ENCODE data around the gene EPGN. TPM values are rescaled to one million over a fixed set of nuclear protein-coding genes. Genes with fewer than 3 reads are reported as not detected.
"Not testable (repeated sequence)": the region's sequence is repeated elsewhere in the genome, so short reads cannot be mapped to it uniquely, and the experiment has no call there.

EPGN gene
- total and polyA plus RNA-seq, 2 donors (not counting 3 experiments of a cell fraction or from before 2014, with no cell fraction given): 1.2 TPM; not detected in 1

GRCh38 chr4:74339501-74339900, 31.2 kb downstream of the EPGN start:
- Histone ChIP-seq H3K4me2 (ENCODE audit: insufficient read depth, low read length) (no peak overlapping the region), H3K27me3 (ENCODE audit: control insufficient read depth in 2 of 2, insufficient read depth in 2 of 2, low read length in 2 of 2) (no peaks in the 10 kb centered on the region), H3K9ac (replicated peaks; ENCODE audit: extremely low read depth, insufficient read depth, low read length) (no peak overlapping the region), H3K4me3 (replicated peaks in 1 of 3; ENCODE audit: insufficient read depth in 1 of 3, low read depth in 1 of 3, low read length in 3 of 3) (no peak overlapping the region), H2AFZ (ENCODE audit: low read depth, low read length) (no peak overlapping the region), H3K27ac (ENCODE audit: insufficient read depth, low read depth, low read length) (no peak overlapping the region), H3K9me1 (replicated peaks; ENCODE audit: control insufficient read depth, extremely low read depth, insufficient read depth, low read length) (no peaks in the 10 kb centered on the region), H4K20me1 (replicated peaks; ENCODE audit: control insufficient read depth, extremely low read depth, insufficient read depth, low read length) (no peaks in the 10 kb centered on the region), H3K4me1 (ENCODE audit: control insufficient read depth, extremely low read depth, insufficient read depth, low read length) (no peaks in the 10 kb centered on the region), H3K36me3 (ENCODE audit: control insufficient read depth in 2 of 2, extremely low read depth in 1 of 2, insufficient read depth in 2 of 2, low read length in 2 of 2) (no peaks in the 10 kb centered on the region), H3K79me2 (ENCODE audit: control insufficient read depth, insufficient read depth, low read length) (no peaks in the 10 kb centered on the region), H3K9me3 (replicated peaks; ENCODE audit: control insufficient read depth, insufficient read depth, low read length) (peaks cover 2% of the 10 kb centered on the region)
- FAIRE-seq: no peak
- CTCF ChIA-PET: no interaction called here
- dilution Hi-C loops (cut with MboI; ENCODE audit: extremely low pct_ligation_motif_present, low sequenced_read_pairs): no loop called here
- BruUV-seq (replicated peaks): no TSS peak
- TF ChIP-seq POLR2AphosphoS5 (IDR thresholded peaks at IDR 0.05; ENCODE audit: insufficient read depth, low read depth, low read length): no peak
- POLR2A ChIA-PET: no interaction called here
- DNase-seq (ENCODE audit: low read depth, low spot score): no peak
- intact Hi-C loops (cut with micrococcal nuclease): no loop called here

GRCh38 chr4:74340421-74340820, 32.2 kb downstream of the EPGN start:
- DNase-seq (ENCODE audit: low read depth, low spot score); CTCF ChIA-PET; intact Hi-C loops (cut with micrococcal nuclease); dilution Hi-C loops (cut with MboI; ENCODE audit: extremely low pct_ligation_motif_present, low sequenced_read_pairs); H3K9ac ChIP-seq (replicated peaks; ENCODE audit: extremely low read depth, insufficient read depth, low read length); H3K9me1 ChIP-seq (replicated peaks; ENCODE audit: control insufficient read depth, extremely low read depth, insufficient read depth, low read length); H3K9me3 ChIP-seq (replicated peaks; ENCODE audit: control insufficient read depth, insufficient read depth, low read length); H3K4me3 ChIP-seq (replicated peaks in 1 of 3; ENCODE audit: insufficient read depth in 1 of 3, low read depth in 1 of 3, low read length in 3 of 3); H3K4me2 ChIP-seq (ENCODE audit: insufficient read depth, low read length); H4K20me1 ChIP-seq (replicated peaks; ENCODE audit: control insufficient read depth, extremely low read depth, insufficient read depth, low read length); H3K36me3 ChIP-seq (ENCODE audit: control insufficient read depth in 2 of 2, extremely low read depth in 1 of 2, insufficient read depth in 2 of 2, low read length in 2 of 2); H3K4me1 ChIP-seq (ENCODE audit: control insufficient read depth, extremely low read depth, insufficient read depth, low read length); H3K79me2 ChIP-seq (ENCODE audit: control insufficient read depth, insufficient read depth, low read length); H2AFZ ChIP-seq (ENCODE audit: low read depth, low read length); H3K27ac ChIP-seq (ENCODE audit: insufficient read depth, low read depth, low read length); H3K27me3 ChIP-seq (ENCODE audit: control insufficient read depth in 2 of 2, insufficient read depth in 2 of 2, low read length in 2 of 2); POLR2A ChIA-PET; BruUV-seq (replicated peaks): not testable (repeated sequence)
- FAIRE-seq: peak; percentile 64

GRCh38 chr4:74344031-74344430, 35.8 kb downstream of the EPGN start:
- FAIRE-seq (no peak), DNase-seq (ENCODE audit: low read depth, low spot score) (no peak)
- intact Hi-C loops (cut with micrococcal nuclease): no loop called here
- BruUV-seq (replicated peaks): no TSS peak
- Histone ChIP-seq H4K20me1 (replicated peaks; ENCODE audit: control insufficient read depth, extremely low read depth, insufficient read depth, low read length) (no peaks in the 10 kb centered on the region), H3K27ac (ENCODE audit: insufficient read depth, low read depth, low read length) (no peak overlapping the region), H3K27me3 (ENCODE audit: control insufficient read depth in 2 of 2, insufficient read depth in 2 of 2, low read length in 2 of 2) (no peaks in the 10 kb centered on the region), H3K79me2 (ENCODE audit: control insufficient read depth, insufficient read depth, low read length) (no peaks in the 10 kb centered on the region), H2AFZ (ENCODE audit: low read depth, low read length) (no peak overlapping the region), H3K4me2 (ENCODE audit: insufficient read depth, low read length) (no peak overlapping the region), H3K9me1 (replicated peaks; ENCODE audit: control insufficient read depth, extremely low read depth, insufficient read depth, low read length) (no peaks in the 10 kb centered on the region), H3K9me3 (replicated peaks; ENCODE audit: control insufficient read depth, insufficient read depth, low read length) (peaks cover 2% of the 10 kb centered on the region), H3K9ac (replicated peaks; ENCODE audit: extremely low read depth, insufficient read depth, low read length) (no peak overlapping the region), H3K4me1 (ENCODE audit: control insufficient read depth, extremely low read depth, insufficient read depth, low read length) (no peaks in the 10 kb centered on the region), H3K36me3 (ENCODE audit: control insufficient read depth in 2 of 2, extremely low read depth in 1 of 2, insufficient read depth in 2 of 2, low read length in 2 of 2) (no peaks in the 10 kb centered on the region), H3K4me3 (replicated peaks in 1 of 3; ENCODE audit: insufficient read depth in 1 of 3, low read depth in 1 of 3, low read length in 3 of 3) (no peak overlapping the region)
- dilution Hi-C loops (cut with MboI; ENCODE audit: extremely low pct_ligation_motif_present, low sequenced_read_pairs): no loop called here
- CTCF ChIA-PET: no interaction called here
- TF ChIP-seq CTCF (IDR thresholded peaks at IDR 0.05; ENCODE audit: extremely low read depth in 1 of 2, insufficient read depth in 1 of 2, low read depth in 1 of 2, low read length in 2 of 2) (no peak), POLR2A (IDR thresholded peaks at IDR 0.05; ENCODE audit: low read depth, low read length) (no peak), MAX (IDR thresholded peaks at IDR 0.05; ENCODE audit: insufficient read depth, insufficient read length) (no peak), POLR2AphosphoS5 (IDR thresholded peaks at IDR 0.05; ENCODE audit: insufficient read depth, low read depth, low read length) (no peak), EZH2 (IDR thresholded peaks at IDR 0.05; ENCODE audit: borderline replicate concordance, low read depth, low read length, severe bottlenecking) (no peak), GATA2 (IDR thresholded peaks at IDR 0.05; ENCODE audit: insufficient read depth, insufficient read length, low read depth, low read length) (no peak), FOS (IDR thresholded peaks at IDR 0.05; ENCODE audit: borderline replicate concordance, insufficient read depth, low read length) (no peak), MYC (IDR thresholded peaks at IDR 0.05; ENCODE audit: low read depth, low read length) (no peak), JUN (IDR thresholded peaks at IDR 0.05; ENCODE audit: borderline replicate concordance, insufficient read depth, insufficient read length, low read depth) (no peak)
- POLR2A ChIA-PET: no interaction called here
